ENCODE measurements around the gene THADA.

The THADA gene

GRCh38 chr2:43267381-43267780 is 328.5 kb downstream of the THADA start:
- Histone ChIP-seq H3K79me2 (no peaks in the 10 kb centered on the region), H3K27me3 (ENCODE audit: control insufficient read depth, insufficient read depth, low read length) (no peaks in the 10 kb centered on the region), H3K27ac (no peak overlapping the region), H2AFZ (no peak overlapping the region), H3K36me3 (ENCODE audit: control insufficient read depth, insufficient read depth, low read length) (no peaks in the 10 kb centered on the region), H3K4me2 (ENCODE audit: low read length) (no peak overlapping the region), H3K4me3 (ENCODE audit: low read depth, low read length) (no peak overlapping the region), H3K4me1 (no peaks in the 10 kb centered on the region), H3K9me3 (ENCODE audit: control insufficient read depth, low read length) (no peaks in the 10 kb centered on the region), H3K9ac (no peak overlapping the region)
- no peak for TF ChIP-seq CTCF (IDR thresholded peaks at IDR 0.05)

DNA sequence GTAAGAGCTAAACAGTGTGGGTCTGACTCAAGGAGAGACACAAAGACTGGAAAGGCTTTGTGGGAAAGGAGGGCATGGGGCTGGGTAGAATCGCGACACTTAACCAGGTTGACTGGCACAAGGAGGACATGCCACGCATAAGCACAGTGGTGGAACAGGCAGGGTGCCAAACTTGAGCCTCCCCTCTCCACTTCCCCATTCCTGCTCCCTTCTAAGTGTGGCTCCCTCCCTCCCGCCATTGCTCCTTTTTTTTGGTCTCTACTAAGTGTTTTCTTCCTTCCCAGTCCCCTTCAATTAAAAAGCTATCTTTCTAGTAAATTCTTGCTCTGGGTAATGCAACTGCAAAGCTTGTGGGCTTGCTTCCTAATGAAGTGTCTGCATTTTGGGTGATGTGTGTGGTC is 329.1 kb downstream of the THADA start:
- no peak overlapping the region for H3K27ac ChIP-seq
- H3K36me3 ChIP-seq (ENCODE audit: control insufficient read depth, insufficient read depth, low read length), result no peaks in the 10 kb centered on the region
- H3K9me3 ChIP-seq (ENCODE audit: control insufficient read depth, low read length), result no peaks in the 10 kb centered on the region
- TF ChIP-seq CTCF (IDR thresholded peaks at IDR 0.05), result no peak
- H3K79me2 ChIP-seq, result no peaks in the 10 kb centered on the region
- H3K9ac ChIP-seq, result no peak overlapping the region
- H3K4me3 ChIP-seq (ENCODE audit: low read depth, low read length), result no peak overlapping the region
- H3K4me2 ChIP-seq (ENCODE audit: low read length), result no peak overlapping the region
- H2AFZ ChIP-seq, result no peak overlapping the region
- no peaks in the 10 kb centered on the region for H3K4me1 ChIP-seq
- H3K27me3 ChIP-seq (ENCODE audit: control insufficient read depth, insufficient read depth, low read length), result no peaks in the 10 kb centered on the region

DNA sequence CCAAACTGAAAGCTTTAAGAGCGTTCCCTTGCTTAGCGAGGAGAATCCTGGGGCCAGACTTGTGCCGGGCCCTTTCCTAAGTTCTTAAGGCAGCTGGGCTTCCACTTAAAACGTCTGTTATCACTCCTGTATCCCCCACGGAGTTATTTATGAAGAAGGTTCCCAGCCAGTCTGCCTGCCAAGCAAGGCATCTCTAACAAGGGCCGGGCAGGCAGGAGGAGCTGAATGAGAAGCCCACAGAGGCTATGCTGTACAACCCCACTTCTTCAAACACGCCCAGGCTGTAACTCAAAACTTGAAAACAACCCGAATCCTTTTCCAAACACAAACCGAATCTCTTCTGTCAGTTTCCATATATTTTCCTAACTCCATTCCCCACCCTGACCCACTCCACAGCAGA is 330.4 kb downstream of the THADA start:
- no peaks in the 10 kb centered on the region for H3K4me1 ChIP-seq
- no peaks in the 10 kb centered on the region for H3K27me3 ChIP-seq (ENCODE audit: control insufficient read depth, insufficient read depth, low read length)
- no peaks in the 10 kb centered on the region for H3K79me2 ChIP-seq
- H2AFZ ChIP-seq, result no peak overlapping the region
- no peak overlapping the region for H3K4me3 ChIP-seq (ENCODE audit: low read depth, low read length)
- H3K27ac ChIP-seq, result no peak overlapping the region
- no peak overlapping the region for H3K4me2 ChIP-seq (ENCODE audit: low read length)
- H3K36me3 ChIP-seq (ENCODE audit: control insufficient read depth, insufficient read depth, low read length), result no peaks in the 10 kb centered on the region
- H3K9ac ChIP-seq, result no peak overlapping the region
- no peak for TF ChIP-seq CTCF (IDR thresholded peaks at IDR 0.05)
- H3K9me3 ChIP-seq (ENCODE audit: control insufficient read depth, low read length), result no peaks in the 10 kb centered on the region

DNA sequence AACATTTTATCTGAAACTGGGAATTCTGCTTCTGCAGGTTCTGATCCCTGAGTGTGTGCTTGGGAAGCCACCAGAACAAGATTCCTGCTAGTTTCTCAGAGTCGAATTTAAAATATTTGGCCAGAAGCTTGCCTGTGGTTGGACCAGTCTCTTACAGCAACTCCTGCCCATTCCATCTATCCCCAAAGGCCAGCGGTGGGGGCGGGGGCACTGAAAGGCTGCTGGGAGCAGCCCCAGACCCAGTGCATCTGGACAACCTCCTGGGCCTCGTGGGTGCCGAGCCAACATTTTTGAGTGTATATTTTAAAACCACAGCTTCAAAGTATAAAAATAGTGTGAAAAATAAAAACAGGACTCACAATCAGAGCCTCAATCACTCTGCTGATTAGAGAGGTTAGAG is 330.8 kb downstream of the THADA start:
- no peak for TF ChIP-seq CTCF (IDR thresholded peaks at IDR 0.05)
- H3K9me3 ChIP-seq (ENCODE audit: control insufficient read depth, low read length), result no peaks in the 10 kb centered on the region
- H3K36me3 ChIP-seq (ENCODE audit: control insufficient read depth, insufficient read depth, low read length), result no peaks in the 10 kb centered on the region
- no peaks in the 10 kb centered on the region for H3K4me1 ChIP-seq
- H3K27ac ChIP-seq, result no peak overlapping the region
- H3K4me2 ChIP-seq (ENCODE audit: low read length), result no peak overlapping the region
- H2AFZ ChIP-seq, result no peak overlapping the region
- H3K9ac ChIP-seq, result no peak overlapping the region
- H3K4me3 ChIP-seq (ENCODE audit: low read depth, low read length), result no peak overlapping the region
- H3K79me2 ChIP-seq, result no peaks in the 10 kb centered on the region
- H3K27me3 ChIP-seq (ENCODE audit: control insufficient read depth, insufficient read depth, low read length), result no peaks in the 10 kb centered on the region

DNA sequence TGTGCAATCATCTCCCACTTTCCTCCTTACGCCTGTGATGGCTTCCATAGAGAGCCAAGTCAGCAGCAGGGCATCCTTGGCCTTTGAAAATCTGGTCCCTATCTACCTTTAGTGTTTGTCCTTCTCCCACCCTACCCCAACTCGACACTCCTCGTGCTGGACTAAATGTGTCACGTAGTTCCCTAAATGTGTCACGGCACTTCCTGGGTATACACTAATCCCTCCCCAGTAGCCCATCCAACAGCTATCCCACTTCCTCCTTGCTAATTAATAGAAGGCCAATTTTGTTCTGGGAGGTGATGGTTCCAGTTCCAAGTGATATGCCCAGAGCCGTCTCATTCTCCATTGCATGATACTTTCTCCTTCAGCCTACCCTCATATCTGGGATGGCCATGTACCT is 332.9 kb downstream of the THADA start:
- H3K9me3 ChIP-seq (ENCODE audit: control insufficient read depth, low read length), result no peaks in the 10 kb centered on the region
- no peak overlapping the region for H3K9ac ChIP-seq
- no peaks in the 10 kb centered on the region for H3K79me2 ChIP-seq
- H3K4me2 ChIP-seq (ENCODE audit: low read length), result no peak overlapping the region
- no peaks in the 10 kb centered on the region for H3K27me3 ChIP-seq (ENCODE audit: control insufficient read depth, insufficient read depth, low read length)
- H3K4me3 ChIP-seq (ENCODE audit: low read depth, low read length), result no peak overlapping the region
- H2AFZ ChIP-seq, result no peak overlapping the region
- no peaks in the 10 kb centered on the region for H3K36me3 ChIP-seq (ENCODE audit: control insufficient read depth, insufficient read depth, low read length)
- H3K27ac ChIP-seq, result no peak overlapping the region
- TF ChIP-seq CTCF (IDR thresholded peaks at IDR 0.05), result no peak
- H3K4me1 ChIP-seq, result no peaks in the 10 kb centered on the region

Measured in parathyroid adenoma (tissue), 2 donors.